Measurements from ENCODE around the gene CELF1. TPM values are rescaled to one million over a fixed set of nuclear protein-coding genes. Genes with fewer than 3 reads are reported as not detected.

The CELF1 gene
- polyA plus RNA-seq, 10 donors: 46.6 to 93.3 (median 69.1) TPM

DNA sequence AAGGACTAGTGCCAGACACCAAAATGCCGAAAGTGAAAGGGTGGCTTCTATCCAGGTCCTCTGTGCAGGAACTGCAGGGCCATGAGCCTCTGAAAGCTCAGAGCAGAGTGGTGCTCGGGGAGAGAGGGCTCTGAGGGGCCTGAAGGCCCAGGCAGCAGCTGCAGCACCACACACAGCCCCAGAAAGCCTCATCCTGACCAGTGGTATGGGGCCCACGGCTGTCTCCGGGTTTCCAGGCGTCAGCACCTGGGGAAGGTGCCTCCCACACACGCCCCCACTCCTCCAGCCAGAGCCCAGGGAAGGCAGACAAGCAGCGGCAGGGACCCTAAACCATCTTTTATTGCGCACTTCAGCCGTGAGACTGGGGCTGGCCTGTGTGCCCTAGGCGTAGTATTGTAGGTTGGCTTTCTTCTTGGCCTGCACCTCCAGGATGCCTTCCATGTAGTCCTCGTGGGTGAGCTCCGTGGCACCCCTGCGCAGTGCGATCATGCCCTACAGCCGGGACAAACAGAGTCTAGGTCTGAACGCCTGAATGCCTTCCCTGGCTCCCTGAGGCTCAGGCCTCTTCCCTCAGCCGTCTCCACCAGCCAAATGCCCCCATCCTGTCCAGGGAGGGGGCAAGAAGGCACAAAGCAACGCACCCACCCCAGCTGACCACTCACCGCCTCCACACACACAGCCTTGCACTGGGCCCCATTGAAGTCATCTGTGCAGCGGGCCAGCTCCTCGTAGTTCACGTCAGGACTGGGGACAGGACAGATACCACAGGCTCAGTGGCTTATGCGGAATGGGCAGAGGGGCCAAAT is 134.3 kb downstream of the CELF1 start:
- no peak for DNase-seq

DNA sequence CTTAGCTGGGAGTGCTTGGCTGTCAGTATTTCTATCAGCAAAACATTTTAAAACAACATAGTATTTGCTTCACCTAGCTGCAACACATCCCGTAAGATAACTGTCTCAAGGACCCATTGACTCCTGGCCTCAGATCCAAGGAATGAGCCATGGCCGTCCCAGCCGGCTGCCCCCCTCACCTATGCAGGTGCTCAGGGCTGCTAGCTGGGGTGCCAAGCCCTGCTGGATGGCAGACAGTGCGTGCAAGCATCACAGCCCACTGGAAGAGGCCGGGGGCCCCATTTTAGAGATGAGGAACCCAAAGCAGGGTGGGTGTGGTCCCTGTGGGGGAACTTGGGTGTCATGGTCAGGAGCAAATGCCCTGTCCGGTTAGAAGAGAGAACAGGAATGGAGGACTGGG is 135.2 kb downstream of the CELF1 start:
- DNase-seq: no peak

GRCh38 chr11:47415949-47416472 is 136.9 kb downstream of the CELF1 start:
- DNase-seq: peak; percentile 89 to 92 (median 90)

Other genes with a start within 250 kb of the CELF1 start
- 1 to 10 TPM in 2 of 10 donors, under 1 TPM in 8; 0.05 to 1.3 (median 0.29) TPM for gene MYBPC3, start 200.4 kb downstream of the CELF1 start, polyA plus RNA-seq (ENCODE audit: insufficient read length in 10 of 10)
- 1 to 10 TPM; 4.4 to 8.0 (median 5.4) TPM for gene SPI1, start 174.6 kb downstream of the CELF1 start, polyA plus RNA-seq (ENCODE audit: insufficient read length in 10 of 10)
- gene SLC39A13, start 144.5 kb downstream of the CELF1 start, polyA plus RNA-seq (ENCODE audit: insufficient read length in 10 of 10): 10 to 100 TPM; 27.0 to 48.6 (median 35.3) TPM
- 100 to 1,000 TPM; 106 to 147 (median 120) TPM for gene PSMC3, start 126.7 kb downstream of the CELF1 start, polyA plus RNA-seq (ENCODE audit: insufficient read length in 10 of 10)
- gene RAPSN, start 104.0 kb downstream of the CELF1 start, polyA plus RNA-seq (ENCODE audit: insufficient read length in 10 of 10): 100 to 1,000 TPM in 1 of 10 donors, 10 to 100 TPM in 9; 60.8 to 101 (median 78.6) TPM
- gene PTPMT1, start 12.5 kb upstream of the CELF1 start, polyA plus RNA-seq (ENCODE audit: insufficient read length in 10 of 10): 10 to 100 TPM; 20.4 to 35.8 (median 26.0) TPM
- gene KBTBD4, start 25.8 kb upstream of the CELF1 start, polyA plus RNA-seq (ENCODE audit: insufficient read length in 10 of 10): 10 to 100 TPM; 11.2 to 14.5 (median 13.4) TPM
- gene NDUFS3, start 25.9 kb upstream of the CELF1 start, polyA plus RNA-seq (ENCODE audit: insufficient read length in 10 of 10): 10 to 100 TPM; 88.1 to 95.3 (median 90.8) TPM
- 1 to 10 TPM; 1.2 to 4.1 (median 2.7) TPM for gene FAM180B, start 33.5 kb upstream of the CELF1 start, polyA plus RNA-seq (ENCODE audit: insufficient read length in 10 of 10)
- 10 to 100 TPM in 2 of 10 donors, 1 to 10 TPM in 8; 4.3 to 13.2 (median 7.7) TPM for gene C1QTNF4, start 41.3 kb upstream of the CELF1 start, polyA plus RNA-seq (ENCODE audit: insufficient read length in 10 of 10)
- gene MTCH2, start 89.4 kb upstream of the CELF1 start, polyA plus RNA-seq (ENCODE audit: insufficient read length in 10 of 10): 10 to 100 TPM; 70.3 to 83.1 (median 76.6) TPM
- gene AGBL2, start 162.2 kb upstream of the CELF1 start, polyA plus RNA-seq (ENCODE audit: insufficient read length in 10 of 10): 1 to 10 TPM in 4 of 10 donors, under 1 TPM in 6; 0.16 to 1.6 (median 0.78) TPM
- 100 to 1,000 TPM in 4 of 10 donors, 10 to 100 TPM in 6; 52.3 to 148 (median 76.0) TPM for gene FNBP4, start 214.2 kb upstream of the CELF1 start, polyA plus RNA-seq (ENCODE audit: insufficient read length in 10 of 10)

Measured in muscle of back (tissue), 11 donors.